ENCODE measurements around the gene GPR62.
A peak's percentile ranks its signal among the peaks of the same experiment; 100 is the strongest.

Gene GPR62

DNA sequence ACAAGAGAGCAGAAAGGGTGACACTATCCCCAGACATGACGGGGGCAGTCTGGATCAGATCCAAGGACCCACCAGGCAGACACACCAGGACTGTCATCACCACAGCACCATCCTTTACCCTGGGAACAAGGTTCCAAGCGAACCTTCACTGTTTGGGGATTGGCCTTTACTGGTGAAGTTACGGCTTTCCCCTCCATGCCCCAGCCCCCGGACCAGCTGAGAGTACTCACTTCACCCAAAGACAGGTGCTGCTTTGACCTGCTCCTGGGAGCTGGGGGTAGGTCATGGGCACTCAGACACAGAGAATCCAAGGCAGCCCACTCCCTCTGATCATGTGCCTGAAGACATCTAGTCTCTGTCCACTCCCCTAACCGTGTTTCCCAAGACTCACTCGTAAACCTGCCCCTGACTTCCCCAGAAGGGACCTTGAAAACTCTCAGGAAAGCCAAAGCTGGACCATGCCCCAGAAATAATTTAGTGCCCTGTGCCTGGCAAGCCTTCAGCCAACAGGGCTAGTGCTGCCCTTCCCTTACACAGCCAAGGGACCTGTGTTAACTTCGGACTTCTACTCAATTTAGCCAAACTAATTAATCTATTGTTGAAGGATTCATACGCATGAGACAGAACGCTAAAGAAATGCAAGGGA lies 16.3 kb upstream of the GPR62 start:
- no peak for DNase-seq

DNA sequence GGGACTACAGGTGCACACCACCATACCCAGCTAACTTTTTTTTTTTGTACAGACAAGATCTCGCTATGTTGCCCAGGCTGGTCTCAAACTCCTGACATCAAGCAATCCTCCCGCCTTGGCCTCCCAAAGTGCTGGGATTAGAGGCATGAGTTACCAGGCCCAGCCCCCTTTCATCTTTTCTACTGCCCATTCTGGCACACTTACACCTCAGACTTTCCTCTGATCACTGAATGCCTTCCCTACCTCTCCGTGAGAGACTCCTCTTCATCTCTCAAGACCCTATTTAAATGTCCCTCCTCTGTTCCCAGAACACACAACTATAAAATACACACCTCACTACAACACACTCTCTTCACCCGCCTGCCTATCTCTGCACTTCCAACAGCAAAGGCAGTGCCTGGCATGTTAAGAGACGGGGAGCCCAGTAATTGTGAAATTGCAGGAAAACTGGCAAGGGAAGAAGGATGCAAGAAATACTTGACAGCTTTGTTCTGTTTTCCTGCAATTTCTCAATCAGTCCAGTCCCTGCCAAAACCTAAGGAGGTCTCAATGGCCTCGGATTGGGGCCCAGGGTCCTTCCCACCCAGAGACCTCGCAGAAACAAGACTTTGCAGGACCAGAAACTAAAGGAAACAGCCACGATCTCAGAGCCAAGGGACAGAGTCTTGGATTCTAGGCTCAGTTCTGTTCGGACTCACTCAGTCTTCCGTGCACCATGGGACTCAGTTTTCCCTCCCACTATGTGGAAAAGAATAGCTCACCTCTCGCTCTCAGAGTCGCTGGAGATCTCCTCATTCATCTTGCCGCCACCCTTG lies 14.3 kb upstream of the GPR62 start:
- DNase-seq = no peak

DNA sequence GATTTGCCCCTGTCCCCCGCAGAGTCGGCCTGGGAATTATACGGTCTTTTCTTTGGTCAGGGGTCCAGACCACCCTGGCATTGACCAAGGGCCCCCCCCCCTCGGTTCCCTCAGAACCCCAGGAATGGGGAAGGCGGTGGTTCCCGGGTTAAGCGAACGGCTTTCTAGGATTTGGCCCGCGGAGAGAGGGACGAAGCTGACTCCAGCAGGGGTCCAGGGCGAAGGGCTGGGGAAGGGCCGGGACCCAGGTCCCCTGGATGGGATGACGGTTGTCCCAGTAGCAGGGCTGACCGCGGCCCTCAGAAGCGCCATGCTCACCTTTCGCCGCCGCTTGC lies 13.8 kb upstream of the GPR62 start:
- DNase-seq = no peak

GRCh38 chr3:51941798-51942602 lies 13.2 kb upstream of the GPR62 start, which contains the start of the genes PARP3 and RRP9:
PARP3 (plus strand) TSS chr3:51942363; CDS start chr3:51943356, 993 bp downstream.
RRP9 (minus strand) TSS chr3:51941904; CDS start chr3:51941867, 37 bp downstream.
- peak; percentile 98 for DNase-seq

DNA sequence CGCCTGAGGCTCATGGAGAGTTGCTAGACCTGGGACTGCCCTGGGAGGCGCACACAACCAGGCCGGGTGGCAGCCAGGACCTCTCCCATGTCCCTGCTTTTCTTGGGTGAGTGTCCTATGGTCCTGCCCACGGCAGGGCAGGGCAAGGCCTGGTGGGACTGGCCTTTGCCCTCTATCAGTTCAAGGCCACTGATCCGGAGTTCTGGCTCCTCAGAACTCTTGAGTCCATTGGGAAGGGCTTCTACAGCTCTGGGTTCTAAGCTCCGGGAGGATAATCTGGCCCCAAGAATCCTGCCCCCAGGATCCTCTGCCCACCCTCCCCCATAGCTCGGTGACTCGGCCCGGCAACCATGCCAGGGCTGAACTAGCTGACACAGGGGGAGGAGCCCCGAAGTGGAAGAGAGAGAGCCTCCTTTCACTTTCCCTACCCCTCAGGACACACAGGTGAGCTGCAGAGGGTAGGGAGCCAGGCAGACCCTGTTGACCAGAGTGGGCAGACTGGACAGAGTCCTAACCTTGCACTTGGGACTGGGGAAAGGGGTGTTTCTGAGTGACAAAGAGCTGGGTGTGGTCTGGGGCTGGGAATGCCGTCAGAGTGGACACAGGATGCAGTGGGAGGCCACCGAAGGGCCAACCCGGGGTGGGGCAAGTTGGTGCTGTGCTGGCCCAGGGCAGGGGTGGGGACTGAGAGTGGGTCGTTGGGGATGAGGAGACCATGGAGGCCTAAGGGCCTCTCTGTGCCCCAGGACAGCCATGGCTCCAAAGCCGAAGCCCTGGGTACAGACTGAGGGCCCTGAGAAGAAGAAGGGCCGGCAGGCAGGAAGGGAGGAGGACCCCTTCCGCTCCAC lies 12.4 kb upstream of the GPR62 start:
- no peak for DNase-seq

DNA sequence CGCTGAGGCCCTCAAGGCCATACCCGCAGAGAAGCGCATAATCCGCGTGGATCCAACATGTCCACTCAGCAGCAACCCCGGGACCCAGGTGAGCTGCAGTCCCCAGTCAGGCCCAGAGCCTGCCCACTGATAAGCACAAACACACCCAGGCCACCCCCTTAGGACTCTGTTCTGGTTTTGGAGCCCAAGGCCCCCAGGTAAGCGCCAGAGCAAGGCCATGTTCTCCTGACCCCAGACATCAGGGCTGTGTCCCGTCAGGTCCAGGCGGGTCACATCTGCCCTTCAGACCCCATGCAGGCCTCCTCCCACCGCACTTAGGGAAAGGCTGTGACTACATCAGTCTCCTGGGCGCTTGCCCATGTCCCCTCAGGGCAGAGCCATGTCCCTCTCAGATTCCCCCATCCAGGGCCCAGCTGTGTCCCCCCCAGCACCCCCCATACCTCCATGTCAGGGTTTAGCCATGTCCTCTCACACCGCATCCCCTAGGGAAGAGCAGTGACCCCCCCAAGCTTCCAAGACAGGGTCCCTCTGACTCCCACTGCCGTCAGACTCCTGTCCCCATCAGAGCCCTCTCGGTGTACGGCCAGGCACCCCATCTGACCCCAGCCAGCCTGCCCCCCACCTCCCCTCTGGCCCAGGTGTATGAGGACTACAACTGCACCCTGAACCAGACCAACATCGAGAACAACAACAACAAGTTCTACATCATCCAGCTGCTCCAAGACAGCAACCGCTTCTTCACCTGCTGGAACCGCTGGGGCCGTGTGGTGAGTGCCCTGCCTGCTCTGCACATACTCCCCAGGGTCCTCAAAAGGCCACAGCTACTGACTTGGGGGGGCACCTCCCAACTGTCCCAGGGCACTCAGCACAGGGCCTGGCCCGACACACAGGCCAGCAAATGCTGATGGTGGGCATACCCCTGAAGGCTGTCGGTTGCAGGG lies 11.5 kb upstream of the GPR62 start:
- DNase-seq = no peak

DNA sequence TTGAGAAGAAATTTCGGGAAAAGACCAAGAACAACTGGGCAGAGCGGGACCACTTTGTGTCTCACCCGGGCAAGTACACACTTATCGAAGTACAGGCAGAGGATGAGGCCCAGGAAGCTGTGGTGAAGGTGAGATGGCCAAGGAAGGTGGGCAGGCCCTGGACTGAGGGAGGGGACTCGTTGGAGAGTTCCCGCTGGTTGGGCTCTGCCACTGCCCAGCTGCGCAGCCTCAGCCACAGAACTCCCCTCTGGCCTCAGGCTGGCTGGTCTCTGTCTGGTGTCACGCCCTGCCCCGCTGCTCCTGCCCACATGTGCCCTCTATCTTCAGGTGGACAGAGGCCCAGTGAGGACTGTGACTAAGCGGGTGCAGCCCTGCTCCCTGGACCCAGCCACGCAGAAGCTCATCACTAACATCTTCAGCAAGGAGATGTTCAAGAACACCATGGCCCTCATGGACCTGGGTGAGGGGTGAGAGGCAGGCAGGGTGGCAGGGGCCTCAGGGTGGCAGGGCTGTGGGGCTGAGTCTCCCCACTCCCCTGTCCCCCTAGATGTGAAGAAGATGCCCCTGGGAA lies 10.6 kb upstream of the GPR62 start:
- no peak for DNase-seq

DNA sequence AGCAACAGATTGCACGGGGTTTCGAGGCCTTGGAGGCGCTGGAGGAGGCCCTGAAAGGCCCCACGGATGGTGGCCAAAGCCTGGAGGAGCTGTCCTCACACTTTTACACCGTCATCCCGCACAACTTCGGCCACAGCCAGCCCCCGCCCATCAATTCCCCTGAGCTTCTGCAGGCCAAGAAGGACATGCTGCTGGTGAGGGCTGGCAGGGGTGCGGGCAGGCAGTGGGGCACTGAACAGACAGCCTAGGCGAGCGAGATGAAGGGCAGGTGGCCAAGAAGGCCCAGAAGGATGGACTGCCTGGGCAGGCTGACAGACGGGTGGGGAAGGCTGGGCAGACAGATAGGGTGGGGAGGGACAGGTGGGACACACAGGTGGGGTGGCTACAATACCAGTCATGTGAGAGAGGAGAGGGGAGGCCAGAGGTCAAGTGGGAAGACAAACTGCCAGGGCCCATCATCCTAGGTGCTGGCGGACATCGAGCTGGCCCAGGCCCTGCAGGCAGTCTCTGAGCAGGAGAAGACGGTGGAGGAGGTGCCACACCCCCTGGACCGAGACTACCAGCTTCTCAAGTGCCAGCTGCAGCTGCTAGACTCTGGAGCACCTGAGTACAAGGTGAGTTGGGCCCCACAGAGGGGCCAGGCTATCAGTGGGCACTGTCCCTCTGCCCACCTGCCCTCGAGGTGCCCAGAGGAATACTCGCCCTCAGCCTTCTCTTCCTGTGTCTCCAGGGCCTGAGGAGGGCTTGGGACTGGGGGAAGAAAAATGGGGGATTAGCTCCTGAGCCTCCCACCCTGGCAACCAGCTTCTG lies 9.9 kb upstream of the GPR62 start:
- no peak for DNase-seq

- no peak for DNase-seq
Measured at GRCh38 chr3:51945926-51946705, 9.1 kb upstream of the GPR62 start.

DNA sequence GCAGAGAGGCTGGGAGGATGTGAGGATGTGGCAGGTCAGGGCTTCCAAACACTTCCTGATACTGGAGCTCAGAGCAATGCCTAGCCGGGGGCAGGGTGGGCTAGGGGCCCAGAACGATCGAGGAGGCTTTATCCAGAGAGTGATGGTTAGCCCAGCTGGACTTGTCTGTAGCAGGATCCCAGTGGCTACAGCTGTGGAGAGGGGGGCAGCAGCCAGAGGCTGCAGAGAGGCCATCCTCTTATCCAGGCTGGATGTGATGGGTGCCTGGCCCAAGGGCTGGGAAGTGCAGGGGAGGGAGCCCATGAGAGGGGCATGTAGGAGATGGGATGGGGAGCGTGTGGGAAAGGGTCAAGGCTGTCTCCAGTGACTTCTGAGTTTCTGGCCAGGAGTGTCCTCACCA lies 8.4 kb upstream of the GPR62 start:
- DNase-seq = no peak

GRCh38 chr3:51947215-51947900 lies 7.8 kb upstream of the GPR62 start:
- DNase-seq = no peak

DNA sequence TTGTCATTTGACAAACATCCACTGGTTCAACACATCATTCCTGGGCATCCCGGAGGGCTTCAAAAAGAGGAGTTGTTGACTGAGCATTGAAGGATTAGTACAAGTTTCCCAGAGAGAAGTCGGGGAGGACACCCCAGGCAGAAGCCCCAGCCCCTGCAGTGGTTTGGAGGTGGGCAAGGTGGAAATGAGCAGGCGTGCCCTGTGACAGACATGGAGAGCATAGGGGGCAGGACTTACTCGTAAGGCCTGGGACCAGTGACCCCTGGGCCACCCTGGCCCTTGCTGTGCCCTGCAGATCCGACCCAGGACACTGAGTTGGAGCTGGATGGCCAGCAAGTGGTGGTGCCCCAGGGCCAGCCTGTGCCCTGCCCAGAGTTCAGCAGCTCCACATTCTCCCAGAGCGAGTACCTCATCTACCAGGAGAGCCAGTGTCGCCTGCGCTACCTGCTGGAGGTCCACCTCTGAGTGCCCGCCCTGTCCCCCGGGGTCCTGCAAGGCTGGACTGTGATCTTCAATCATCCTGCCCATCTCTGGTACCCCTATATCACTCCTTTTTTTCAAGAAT lies 7.1 kb upstream of the GPR62 start:
- DNase-seq = no peak

- DNase-seq = no peak
Measured at GRCh38 chr3:51949121-51949520, 6.1 kb upstream of the GPR62 start.

DNA sequence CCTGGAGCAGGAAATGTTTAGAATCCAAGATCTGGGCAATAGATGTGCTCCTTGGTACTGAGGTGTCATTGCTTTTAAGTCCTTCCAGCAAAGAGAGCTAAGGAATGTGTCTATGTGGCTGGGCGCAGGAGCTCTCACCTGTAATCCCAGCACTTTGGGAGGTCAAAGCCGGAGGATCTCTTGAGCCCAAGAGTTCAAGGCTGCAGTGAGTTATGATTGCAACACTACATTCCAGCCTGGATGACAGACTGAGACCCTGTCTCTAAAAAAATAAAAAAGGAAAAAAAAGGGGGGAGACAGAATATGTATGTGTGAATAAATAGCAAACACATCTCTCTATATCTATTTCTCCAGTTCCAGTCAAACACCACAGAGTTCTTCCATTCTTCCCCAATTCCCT lies 4.3 kb upstream of the GPR62 start:
- no peak for DNase-seq

GRCh38 chr3:51953445-51953844 lies 1.7 kb upstream of the GPR62 start:
- no peak for DNase-seq

DNA sequence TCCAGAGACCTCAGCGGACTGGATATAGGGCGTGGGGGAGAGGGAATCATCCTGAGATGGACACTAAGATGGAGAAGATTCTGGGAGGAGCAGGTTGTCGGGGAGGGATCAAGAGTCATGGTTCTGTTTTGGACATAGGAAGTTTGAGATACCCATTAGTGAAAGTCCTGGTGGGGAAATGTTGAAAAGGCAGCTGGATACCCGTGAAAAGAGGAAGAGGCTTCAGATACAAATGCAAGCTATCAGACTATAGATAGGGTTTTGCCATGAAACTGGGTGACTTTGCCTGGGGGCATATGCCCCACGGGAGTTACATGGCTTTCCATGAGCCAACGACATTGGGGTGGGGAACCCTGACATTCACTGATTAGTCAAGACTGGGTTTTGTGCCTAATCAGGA lies 1.1 kb upstream of the GPR62 start:
- DNase-seq = no peak

GRCh38 chr3:51954713-51955112 lies 468 bp upstream of the GPR62 start:
- DNase-seq = no peak
